ENCODE measurements around the gene ACOT12. TPM values are rescaled to one million over a fixed set of nuclear protein-coding genes. Genes with fewer than 3 reads are reported as not detected.

Gene ACOT12
- total RNA-seq, 1 experiment from 2014 or later = not detected

- H3T11ph ChIP-seq (ENCODE audit: low read length) = no peak overlapping the region
- H3K27me3 ChIP-seq (ENCODE audit: insufficient read depth, low read length) = no peaks in the 10 kb centered on the region
- H4K8ac ChIP-seq (replicated peaks; ENCODE audit: insufficient read length, low read depth, low read length) = no peak overlapping the region
- TF ChIP-seq CTCF (conservative IDR thresholded peaks at IDR 0.05) = no peak
- no peaks in the 10 kb centered on the region for H4K20me1 ChIP-seq (ENCODE audit: control insufficient read depth, insufficient read depth, insufficient read length)
- WGBS (ENCODE audit: extremely low coverage, insufficient read length, low lambda C conversion rate) = no CpG with 5 or more reads among the region's 2 CpGs
- no peak for DNase-seq
- Mint-ChIP-seq H3K9me3 (no peaks in the 10 kb centered on the region), H3K4me1 (no peaks in the 10 kb centered on the region), H3K4me3 (no peak overlapping the region), H3K27me3 (ENCODE audit: low read depth) (no peaks in the 10 kb centered on the region), H3K27ac (no peak overlapping the region), H3K36me3 (ENCODE audit: insufficient read depth in 1 of 3, low read depth in 3 of 3) (peaks cover 0 to 33% (median 16%) of the 10 kb centered on the region in 3 experiments; a peak in 6 of 7 replicates)
- no peaks in the 10 kb centered on the region for H3K79me1 ChIP-seq (ENCODE audit: insufficient read depth, low read depth, low read length, poor library complexity, severe bottlenecking)
- no peak overlapping the region for H4K91ac ChIP-seq (ENCODE audit: insufficient read length, low read depth, low read length)
- no peak overlapping the region for H3K56ac ChIP-seq (ENCODE audit: insufficient read length, low read depth, low read length)
- H4K5ac ChIP-seq (ENCODE audit: insufficient read length, low read depth, low read length) = no peak overlapping the region
- no peak overlapping the region for H2BK15ac ChIP-seq (ENCODE audit: low read depth, low read length)
- H3K27ac ChIP-seq (ENCODE audit: insufficient read length, low read depth, low read length) = no peak overlapping the region
- H3K9me3 ChIP-seq (ENCODE audit: control insufficient read depth, low read depth, low read length) = no peaks in the 10 kb centered on the region
- no peak overlapping the region for H3K4me2 ChIP-seq (ENCODE audit: insufficient read depth, insufficient read length, low read length)
- H3K4me1 ChIP-seq (ENCODE audit: insufficient read depth, low read length) = no peaks in the 10 kb centered on the region
- no peak overlapping the region for H2BK20ac ChIP-seq (ENCODE audit: low read depth, low read length, poor library complexity, severe bottlenecking)
- H3K9ac ChIP-seq (ENCODE audit: extremely low read depth, insufficient read length, low read length) = no peak overlapping the region
- no peak overlapping the region for H3K14ac ChIP-seq (ENCODE audit: insufficient read depth, low read length)
- no peak overlapping the region for H2AK5ac ChIP-seq (ENCODE audit: insufficient read length, low read length)
- H3K23me2 ChIP-seq (ENCODE audit: insufficient read length, low read depth, low read length, poor library complexity, severe bottlenecking) = no peaks in the 10 kb centered on the region
- H3K4ac ChIP-seq (ENCODE audit: low read depth, low read length) = no peak overlapping the region
- H2BK120ac ChIP-seq (ENCODE audit: low read depth, low read length, poor library complexity, severe bottlenecking) = no peak overlapping the region
- no peak overlapping the region for H2AFZ ChIP-seq (ENCODE audit: low read length)
- no peak overlapping the region for H2BK12ac ChIP-seq (ENCODE audit: insufficient read length, low read depth, low read length)
- H3K23ac ChIP-seq (ENCODE audit: insufficient read length, low read depth, low read length) = no peak overlapping the region
- H3K18ac ChIP-seq (ENCODE audit: insufficient read length, low read depth, low read length) = no peak overlapping the region
- no peak overlapping the region for H2BK5ac ChIP-seq (ENCODE audit: insufficient read length, low read length)
- H3K79me2 ChIP-seq (ENCODE audit: insufficient read depth, low read length) = no peaks in the 10 kb centered on the region
Observed at GRCh38 chr5:81308836-81309235, 85.1 kb downstream of the ACOT12 start.

All from H9 (cell line).